Tibial nerve (tissue), 4 donors: ENCODE results near the gene ACSL1. TPM values are rescaled to one million over a fixed set of nuclear protein-coding genes. Genes with fewer than 3 reads are reported as not detected.

ENCODE experiments used
- DNase-seq, 2 donors: peaks; one replicate each; pipeline ENCODE4 v3.0.0-alpha.2; 2019; ENCODE audit warnings: low spot score in 2 of 2
- H3K27ac ChIP-seq, 4 donors: fragments of 200-600 bp; sonication (generic) in 3 of 4; one replicate each; pipeline ENCODE4 v1.5.1; 2017 to 2019; ENCODE audit warnings: mild to moderate bottlenecking in 1 of 4
- H3K27me3 ChIP-seq, 2 donors: fragments of 200-600 bp; sonication (generic) in 1 of 2; one replicate each; pipeline versions ENCODE4 v1.5.1 to v1.6.0; 2017 to 2019
- H3K36me3 ChIP-seq, 3 donors: fragments of 200-600 bp; sonication (generic); one replicate each; pipeline ENCODE4 v1.5.1; 2018 to 2019
- H3K4me1 ChIP-seq, 4 donors: fragments of 200-600 bp; sonication (generic) in 3 of 4; one replicate each; pipeline ENCODE4 v1.5.1; 2017 to 2019
- H3K4me3 ChIP-seq, 4 donors: fragments of 200-600 bp; sonication (generic) in 3 of 4; one replicate each; pipeline ENCODE4 v1.5.1; 2017 to 2019; ENCODE audit warnings: mild to moderate bottlenecking in 1 of 4, moderate library complexity in 1 of 4
- H3K9me3 ChIP-seq, 4 donors: fragments of 200-600 bp; sonication (generic) in 3 of 4; one replicate each; pipeline ENCODE4 v1.5.1; 2017 to 2019
- EP300 ChIP-seq, 2 donors: sonication (generic); formaldehyde crosslinking; IDR thresholded peaks; one replicate each; pipeline ENCODE4 v1.6.1; 2017; ENCODE audit warnings: antibody characterized with exemption in 2 of 2, mild to moderate bottlenecking in 1 of 2
- POLR2A ChIP-seq, 2 donors: fragments of 450-650 bp; IDR thresholded peaks; one replicate each; pipeline ENCODE4 v1.6.1; 2017; ENCODE audit warnings: antibody characterized with exemption in 2 of 2, mild to moderate bottlenecking in 2 of 2, moderate library complexity in 2 of 2
- WGBS, 2 donors: methylation state at CpG; one replicate each; pipeline ENCODE4 v1.1.5; 2018; 5-methylcytosine and 5-hydroxymethylcytosine counted together
- total RNA-seq, 4 donors: library from RNA; depleted of rRNA; stranded (reverse); fragments of >200 nt; gene quantifications; one replicate each; pipeline ENCODE4 v1.1.0, GENCODE V29; 2016
- TF ChIP-seq, protein P1 (sequence below), 5 experiments: fragments of 200-600 bp in 3 of 5; fragments of 450-650 bp in 2 of 5; sonication (generic) in 3 of 5; IDR thresholded peaks; one replicate each; pipeline ENCODE4 v1.5.1; 2016 to 2019; ENCODE audit warnings: antibody characterized with exemption in 5 of 5, mild to moderate bottlenecking in 3 of 5, moderate library complexity in 2 of 5

The ACSL1 gene
- total RNA-seq, 4 donors from 2014 or later, result 112 to 384 (median 211) TPM

DNA sequence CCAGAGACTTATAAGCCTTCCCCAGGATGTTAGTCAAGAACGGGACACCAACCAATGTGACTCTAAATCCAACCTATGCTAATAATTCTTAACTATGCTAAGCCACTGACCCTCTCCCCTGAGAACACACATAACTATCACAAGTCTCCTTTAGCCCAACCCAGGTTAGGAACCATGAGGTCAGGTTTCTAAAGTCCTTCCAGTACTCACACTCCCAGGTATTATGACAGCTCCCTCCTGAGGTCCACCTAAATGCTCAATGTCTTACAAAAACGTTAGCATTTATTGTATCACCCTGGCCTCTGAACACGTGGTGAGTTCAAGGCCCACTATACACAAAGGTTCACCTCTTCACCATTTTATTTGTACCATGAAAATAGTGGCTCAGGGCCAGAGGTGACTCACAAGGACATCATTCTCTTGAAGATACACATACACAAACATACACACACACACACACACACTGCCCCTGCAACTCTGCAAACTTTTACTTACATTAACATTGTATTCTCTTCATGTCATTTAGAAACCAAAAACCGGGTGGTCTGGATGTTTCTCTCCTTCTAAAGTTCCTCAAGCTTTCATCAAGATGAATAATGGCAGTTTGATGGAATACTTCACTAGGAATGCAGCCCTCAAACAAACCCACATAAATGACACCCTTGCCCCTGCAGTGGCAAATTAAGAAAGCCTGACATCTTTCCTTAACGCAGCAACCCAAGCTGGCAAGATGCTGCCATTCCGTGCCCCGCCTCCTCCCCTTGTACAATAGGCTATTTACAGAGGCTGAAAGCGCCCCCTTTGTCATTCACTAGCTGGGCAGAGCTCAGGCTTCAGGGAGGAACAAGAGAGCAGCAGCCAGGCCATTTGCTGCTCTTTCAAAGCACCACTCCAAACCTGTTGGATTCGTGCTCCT, 17.7 kb downstream of the ACSL1 start:
- Histone ChIP-seq H3K27ac (peak overlapping the region; percentile 52 to 81 (median 68)), H3K9me3 (no peaks in the 10 kb centered on the region), H3K4me1 (peaks cover 0 to 93% (median 53%) of the 10 kb centered on the region in 4 donors), H3K27me3 (no peaks in the 10 kb centered on the region), H3K36me3 (no peaks in the 10 kb centered on the region), H3K4me3 (peak overlapping the region in 1 of 4 donors; percentile 11)
- TF ChIP-seq, protein P1, sequence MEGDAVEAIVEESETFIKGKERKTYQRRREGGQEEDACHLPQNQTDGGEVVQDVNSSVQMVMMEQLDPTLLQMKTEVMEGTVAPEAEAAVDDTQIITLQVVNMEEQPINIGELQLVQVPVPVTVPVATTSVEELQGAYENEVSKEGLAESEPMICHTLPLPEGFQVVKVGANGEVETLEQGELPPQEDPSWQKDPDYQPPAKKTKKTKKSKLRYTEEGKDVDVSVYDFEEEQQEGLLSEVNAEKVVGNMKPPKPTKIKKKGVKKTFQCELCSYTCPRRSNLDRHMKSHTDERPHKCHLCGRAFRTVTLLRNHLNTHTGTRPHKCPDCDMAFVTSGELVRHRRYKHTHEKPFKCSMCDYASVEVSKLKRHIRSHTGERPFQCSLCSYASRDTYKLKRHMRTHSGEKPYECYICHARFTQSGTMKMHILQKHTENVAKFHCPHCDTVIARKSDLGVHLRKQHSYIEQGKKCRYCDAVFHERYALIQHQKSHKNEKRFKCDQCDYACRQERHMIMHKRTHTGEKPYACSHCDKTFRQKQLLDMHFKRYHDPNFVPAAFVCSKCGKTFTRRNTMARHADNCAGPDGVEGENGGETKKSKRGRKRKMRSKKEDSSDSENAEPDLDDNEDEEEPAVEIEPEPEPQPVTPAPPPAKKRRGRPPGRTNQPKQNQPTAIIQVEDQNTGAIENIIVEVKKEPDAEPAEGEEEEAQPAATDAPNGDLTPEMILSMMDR (IDR thresholded peaks at IDR 0.05), result no peak
- peak in 1 of 2 donors; percentile 38 for TF ChIP-seq POLR2A (IDR thresholded peaks at IDR 0.05)
- peak in 1 of 2 donors; percentile 81 for TF ChIP-seq EP300 (IDR thresholded peaks at IDR 0.05)
- 38 to 49% methylated on average over 9 of the region's 9 CpGs for WGBS, 2 donors
- DNase-seq, result no peak

DNA sequence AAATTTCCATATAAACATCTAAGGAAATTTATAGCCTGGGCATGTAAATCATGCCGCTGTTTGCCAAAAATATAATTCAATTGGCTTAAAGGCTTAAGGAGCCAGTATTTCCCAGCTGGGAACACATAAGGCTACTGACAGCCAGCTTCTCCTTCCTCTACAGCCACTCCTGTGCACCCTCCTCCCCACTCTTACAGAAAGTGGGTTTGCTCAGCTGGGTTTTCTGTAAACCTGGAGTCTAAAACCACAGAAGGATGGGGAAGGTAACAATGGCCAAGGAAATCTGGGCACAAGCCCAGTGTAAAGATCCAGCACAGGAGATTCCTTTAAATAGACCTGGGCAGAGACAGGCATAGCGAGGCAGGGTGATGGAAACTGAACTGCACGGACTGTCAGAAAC, 18.5 kb downstream of the ACSL1 start:
- WGBS, 2 donors, result 84 to 89% methylated on average over 3 of the region's 3 CpGs
- Histone ChIP-seq H3K36me3 (peaks cover 0 to 5% (median 0%) of the 10 kb centered on the region in 3 donors), H3K27ac (peak overlapping the region in 3 of 4 donors; percentile 52 to 81 (median 79)), H3K4me3 (peak overlapping the region in 1 of 4 donors; percentile 11), H3K4me1 (peaks cover 0 to 92% (median 49%) of the 10 kb centered on the region in 4 donors), H3K27me3 (no peaks in the 10 kb centered on the region), H3K9me3 (no peaks in the 10 kb centered on the region)
- TF ChIP-seq, protein P1 (IDR thresholded peaks at IDR 0.05), result no peak
- TF ChIP-seq POLR2A (IDR thresholded peaks at IDR 0.05), result no peak
- no peak for TF ChIP-seq EP300 (IDR thresholded peaks at IDR 0.05)
- no peak for DNase-seq

DNA sequence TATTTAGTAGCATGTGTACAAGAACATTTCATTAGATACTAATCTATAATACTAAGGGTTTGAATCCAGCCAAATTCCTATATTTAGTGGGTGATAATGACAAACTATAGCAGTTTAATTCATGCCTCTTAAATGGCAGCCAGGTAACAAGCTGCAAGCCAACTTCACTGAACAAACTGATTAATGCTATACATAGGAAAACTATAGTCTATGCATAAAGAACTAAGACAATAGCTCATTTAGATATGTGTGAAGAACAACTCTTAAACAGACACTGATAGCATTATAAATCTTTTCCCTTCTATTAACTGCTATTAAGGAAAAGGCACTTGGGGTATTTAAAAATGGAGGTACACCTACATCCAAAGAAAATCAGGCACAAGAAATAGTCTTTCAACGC, 19.1 kb downstream of the ACSL1 start:
- H3K36me3 ChIP-seq, result peaks cover 0 to 6% (median 0%) of the 10 kb centered on the region in 3 donors
- DNase-seq, result no peak
- TF ChIP-seq POLR2A (IDR thresholded peaks at IDR 0.05), result no peak
- TF ChIP-seq, protein P1 (IDR thresholded peaks at IDR 0.05), result no peak
- TF ChIP-seq EP300 (IDR thresholded peaks at IDR 0.05), result no peak
- no peaks in the 10 kb centered on the region for H3K9me3 ChIP-seq
- no peaks in the 10 kb centered on the region for H3K27me3 ChIP-seq
- H3K4me1 ChIP-seq, result peaks cover 0 to 92% (median 49%) of the 10 kb centered on the region in 4 donors
- H3K4me3 ChIP-seq, result no peak overlapping the region
- 80 to 88% methylated on average over 1 of the region's 1 CpG for WGBS, 2 donors
- H3K27ac ChIP-seq, result peak overlapping the region in 3 of 4 donors; percentile 51 to 81 (median 79)

DNA sequence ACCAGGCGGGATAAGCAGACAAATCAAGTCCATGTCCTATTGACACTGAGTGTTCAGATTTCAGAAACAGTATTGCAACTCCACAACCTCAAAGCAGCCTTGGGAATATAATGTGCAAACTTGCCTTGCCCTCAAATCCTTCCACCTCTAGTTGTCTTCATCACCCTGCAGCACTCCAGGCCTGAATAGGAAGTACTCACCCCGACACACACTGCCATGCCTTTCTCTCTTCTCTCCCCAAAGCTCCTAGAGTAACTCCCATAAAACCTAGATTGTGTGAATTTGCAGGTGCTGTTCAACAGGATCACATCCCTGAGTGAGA, 19.6 kb downstream of the ACSL1 start:
- 82 to 91% methylated on average over 2 of the region's 2 CpGs for WGBS, 2 donors
- TF ChIP-seq, protein P1 (IDR thresholded peaks at IDR 0.05), result no peak
- TF ChIP-seq EP300 (IDR thresholded peaks at IDR 0.05) (no peak), POLR2A (IDR thresholded peaks at IDR 0.05) (no peak)
- peak overlapping the region in 1 of 4 donors; percentile 4 for H3K4me3 ChIP-seq
- H3K27ac ChIP-seq, result peak overlapping the region; percentile 37 to 81 (median 65)
- H3K9me3 ChIP-seq, result no peaks in the 10 kb centered on the region
- peaks cover 0 to 91% (median 49%) of the 10 kb centered on the region in 4 donors for H3K4me1 ChIP-seq
- H3K27me3 ChIP-seq, result no peaks in the 10 kb centered on the region
- no peak for DNase-seq
- H3K36me3 ChIP-seq, result peaks cover 0 to 6% (median 0%) of the 10 kb centered on the region in 3 donors
